HEK293 (cell line): Measurements from ENCODE around the gene ITGB3.

ENCODE experiments used
- CTCF ChIA-PET: fragments of 350-600 bp; formaldehyde crosslinking; extraction: SDS; loops from one replicate; lab custom pipeline; 2021; ENCODE audit warnings: antibody characterized with exemption; lab: Yijun Ruan, JAX
- POLR2A ChIA-PET: fragments of 300-600 bp; formaldehyde crosslinking; extraction: SDS; loops from one replicate; lab custom pipeline; 2020; ENCODE audit warnings: antibody characterized with exemption, inconsistent platforms; lab: Yijun Ruan, JAX
- H3K27ac ChIP-seq: fragments of 200-500 bp; sonication (Bioruptor generic); 2 replicates; pipeline ENCODE4 v1.5.1; 2014; ENCODE audit warnings: low read depth, low read length, control low read depth, inconsistent platforms; ENCODE audit errors: extremely low read depth
- H3K36me3 ChIP-seq, 2 experiments: fragments of 200-500 bp in 1 of 2; sonication (Bioruptor generic) in 1 of 2; 1 replicate in 1 of 2; 2 replicates in 1 of 2; pipeline ENCODE4 v1.5.1; 2014 to 2017; ENCODE audit warnings: inconsistent platforms in 2 of 2, low read length in 2 of 2; ENCODE audit not compliant: control insufficient read depth in 2 of 2, insufficient read depth in 1 of 2
- H3K4me1 ChIP-seq: fragments of 200-500 bp; sonication (Bioruptor generic); 2 replicates; pipeline ENCODE4 v1.5.1; 2014; ENCODE audit warnings: mild to moderate bottlenecking, low read length, inconsistent platforms; ENCODE audit not compliant: control insufficient read depth, insufficient read depth
- H3K4me3 ChIP-seq: 2 replicates; pipeline ENCODE4 v1.5.1; 2011; ENCODE audit warnings: low read depth, mild to moderate bottlenecking, control low read depth, low read length, moderate library complexity
- H3K9me3 ChIP-seq: fragments of 200-500 bp; sonication (Bioruptor generic); 2 replicates; pipeline ENCODE4 v1.5.1; 2014; ENCODE audit warnings: low read depth, low read length, inconsistent platforms; ENCODE audit not compliant: control insufficient read depth, insufficient read depth
- FEZF1 ChIP-seq: fragments of 450-650 bp; formaldehyde crosslinking; IDR thresholded peaks from 2 replicates; pipeline ENCODE4 v1.5.1; 2016; ENCODE audit warnings: missing biosample characterization, missing genetic modification characterization
- HOXD13 ChIP-seq: sonication (generic); formaldehyde crosslinking; IDR thresholded peaks from 2 replicates; pipeline ENCODE4 v1.8.0; 2022; ENCODE audit warnings: missing genetic modification reagents, borderline replicate concordance
- KLF8 ChIP-seq: fragments of 450-650 bp; formaldehyde crosslinking; IDR thresholded peaks from 2 replicates; pipeline ENCODE4 v1.5.1; 2016; ENCODE audit warnings: missing biosample characterization, missing genetic modification characterization
- MYNN ChIP-seq: fragments of 450-650 bp; formaldehyde crosslinking; IDR thresholded peaks from 2 replicates; pipeline ENCODE4 v1.5.1; 2016; ENCODE audit warnings: missing biosample characterization, missing genetic modification characterization, borderline replicate concordance
- SETDB1 ChIP-seq: IDR thresholded peaks from one replicate; pipeline ENCODE4 v1.6.1; 2017; ENCODE audit warnings: mild to moderate bottlenecking, low read length, moderate library complexity, mixed read lengths; ENCODE audit not compliant: insufficient read length
- ZBTB7A ChIP-seq: fragments of 450-650 bp; formaldehyde crosslinking; IDR thresholded peaks from 2 replicates; pipeline ENCODE4 v1.5.1; 2016; ENCODE audit warnings: low read depth, missing biosample characterization, missing genetic modification characterization
- ZNF157 ChIP-seq: fragments of 450-650 bp; formaldehyde crosslinking; IDR thresholded peaks from 2 replicates; pipeline ENCODE4 v1.5.1; 2016; ENCODE audit warnings: missing biosample characterization, missing genetic modification characterization
- ZNF214 ChIP-seq: fragments of 450-650 bp; formaldehyde crosslinking; IDR thresholded peaks from 2 replicates; pipeline ENCODE4 v1.5.1; 2017; ENCODE audit warnings: missing biosample characterization, mild to moderate bottlenecking, missing genetic modification characterization, borderline replicate concordance
- ZNF292 ChIP-seq: fragments of 450-650 bp; formaldehyde crosslinking; IDR thresholded peaks from 2 replicates; pipeline ENCODE4 v1.5.1; 2016; ENCODE audit warnings: low read depth, missing biosample characterization, missing genetic modification characterization, borderline replicate concordance
- ZNF324 ChIP-seq: fragments of 450-650 bp; formaldehyde crosslinking; IDR thresholded peaks from 2 replicates; pipeline ENCODE4 v1.5.1; 2016; ENCODE audit warnings: missing biosample characterization, missing genetic modification characterization
- ZNF561 ChIP-seq: fragments of 450-650 bp; IDR thresholded peaks from 2 replicates; pipeline ENCODE4 v1.5.1; 2018; ENCODE audit warnings: missing biosample characterization, missing genetic modification characterization, borderline replicate concordance
- ZNF658 ChIP-seq: fragments of 450-650 bp; formaldehyde crosslinking; IDR thresholded peaks from 2 replicates; pipeline ENCODE4; 2016; ENCODE audit warnings: missing biosample characterization, missing genetic modification characterization
- ZNF660 ChIP-seq: fragments of 450-650 bp; IDR thresholded peaks from 2 replicates; pipeline ENCODE4 v1.5.1; 2018; ENCODE audit warnings: missing biosample characterization, mild to moderate bottlenecking, missing genetic modification characterization
- ZNF707 ChIP-seq: fragments of 450-650 bp; formaldehyde crosslinking; IDR thresholded peaks from 2 replicates; pipeline ENCODE4 v1.5.1; 2016; ENCODE audit warnings: missing biosample characterization, missing genetic modification characterization
- TF ChIP-seq, protein P1 (sequence below): fragments of 450-650 bp; formaldehyde crosslinking; IDR thresholded peaks from 2 replicates; pipeline ENCODE4 v1.5.1; 2016; ENCODE audit warnings: missing biosample characterization, missing genetic modification characterization
- TF ChIP-seq, protein P2 (sequence below): fragments of 450-650 bp; formaldehyde crosslinking; IDR thresholded peaks from 2 replicates; pipeline ENCODE4 v1.5.1; 2016; ENCODE audit warnings: missing biosample characterization, missing genetic modification characterization
- TF ChIP-seq, protein P3 (sequence below): fragments of 450-650 bp; formaldehyde crosslinking; IDR thresholded peaks from 2 replicates; pipeline ENCODE4 v1.5.1; 2017; ENCODE audit warnings: missing biosample characterization, missing genetic modification characterization
- TF ChIP-seq, protein P4 (sequence below): fragments of 450-650 bp; formaldehyde crosslinking; IDR thresholded peaks from 2 replicates; pipeline ENCODE4 v1.5.1; 2016; ENCODE audit warnings: missing biosample characterization, missing genetic modification characterization
- TF ChIP-seq, protein P5 (sequence below): fragments of 450-650 bp; formaldehyde crosslinking; IDR thresholded peaks from 2 replicates; pipeline ENCODE4 v1.5.1; 2016; ENCODE audit warnings: missing biosample characterization, missing genetic modification characterization
- TF ChIP-seq, protein P6 (sequence below): fragments of 450-650 bp; formaldehyde crosslinking; IDR thresholded peaks from 2 replicates; pipeline ENCODE4 v1.5.1; 2016; ENCODE audit warnings: missing biosample characterization, missing genetic modification characterization

Gene ITGB3

DNA sequence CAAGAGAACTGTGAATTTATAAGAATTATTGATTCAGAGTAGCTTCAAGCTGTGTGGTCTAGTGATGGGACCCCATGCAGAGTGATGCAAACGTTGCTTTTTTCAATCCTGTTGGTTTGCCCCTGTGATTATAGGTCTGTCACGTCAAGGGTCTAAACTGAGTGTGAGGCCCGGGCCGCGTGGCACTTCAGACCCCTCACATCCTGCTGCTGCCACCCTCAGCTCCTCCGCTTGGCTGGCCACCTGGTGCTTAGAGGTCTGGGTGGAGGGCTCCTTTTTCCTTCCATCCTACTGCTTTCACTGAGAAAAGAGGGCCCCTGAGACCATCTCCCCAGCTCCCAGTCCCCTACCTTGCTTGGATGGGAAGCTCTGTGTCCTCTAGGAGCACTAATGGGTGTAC is 32.5 kb upstream of the ITGB3 start:
- Histone ChIP-seq H3K9me3 (no peaks in the 10 kb centered on the region), H3K4me1 (peaks cover 2% of the 10 kb centered on the region; the same call in 1 of the 2 replicates), H3K27ac (no peak overlapping the region), H3K36me3 (no peaks in the 10 kb centered on the region), H3K4me3 (no peak overlapping the region)
- TF ChIP-seq ZNF324 (no peak), ZNF707 (tag by site-specific recombination) (no peak), ZNF157 (tag by site-specific recombination) (no peak), ZBTB7A (tag by site-specific recombination) (no peak)
- TF ChIP-seq, protein P1, sequence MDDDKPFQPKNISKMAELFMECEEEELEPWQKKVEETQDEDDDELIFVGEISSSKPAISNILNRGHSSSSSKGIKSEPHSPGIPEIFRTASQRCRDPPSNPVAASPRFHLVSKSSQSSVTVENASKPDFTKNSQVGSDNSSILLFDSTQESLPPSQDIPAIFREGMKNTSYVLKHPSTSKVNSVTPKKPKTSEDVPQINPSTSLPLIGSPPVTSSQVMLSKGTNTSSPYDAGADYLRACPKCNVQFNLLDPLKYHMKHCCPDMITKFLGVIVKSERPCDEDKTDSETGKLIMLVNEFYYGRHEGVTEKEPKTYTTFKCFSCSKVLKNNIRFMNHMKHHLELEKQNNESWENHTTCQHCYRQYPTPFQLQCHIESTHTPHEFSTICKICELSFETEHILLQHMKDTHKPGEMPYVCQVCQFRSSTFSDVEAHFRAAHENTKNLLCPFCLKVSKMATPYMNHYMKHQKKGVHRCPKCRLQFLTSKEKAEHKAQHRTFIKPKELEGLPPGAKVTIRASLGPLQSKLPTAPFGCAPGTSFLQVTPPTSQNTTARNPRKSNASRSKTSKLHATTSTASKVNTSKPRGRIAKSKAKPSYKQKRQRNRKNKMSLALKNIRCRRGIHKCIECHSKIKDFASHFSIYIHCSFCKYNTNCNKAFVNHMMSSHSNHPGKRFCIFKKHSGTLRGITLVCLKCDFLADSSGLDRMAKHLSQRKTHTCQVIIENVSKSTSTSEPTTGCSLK (tag by site-specific recombination) = no peak
- TF ChIP-seq, protein P2, sequence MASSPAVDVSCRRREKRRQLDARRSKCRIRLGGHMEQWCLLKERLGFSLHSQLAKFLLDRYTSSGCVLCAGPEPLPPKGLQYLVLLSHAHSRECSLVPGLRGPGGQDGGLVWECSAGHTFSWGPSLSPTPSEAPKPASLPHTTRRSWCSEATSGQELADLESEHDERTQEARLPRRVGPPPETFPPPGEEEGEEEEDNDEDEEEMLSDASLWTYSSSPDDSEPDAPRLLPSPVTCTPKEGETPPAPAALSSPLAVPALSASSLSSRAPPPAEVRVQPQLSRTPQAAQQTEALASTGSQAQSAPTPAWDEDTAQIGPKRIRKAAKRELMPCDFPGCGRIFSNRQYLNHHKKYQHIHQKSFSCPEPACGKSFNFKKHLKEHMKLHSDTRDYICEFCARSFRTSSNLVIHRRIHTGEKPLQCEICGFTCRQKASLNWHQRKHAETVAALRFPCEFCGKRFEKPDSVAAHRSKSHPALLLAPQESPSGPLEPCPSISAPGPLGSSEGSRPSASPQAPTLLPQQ (tag by site-specific recombination) = no peak
- ChIA-PET CTCF (interaction anchor here (1.1 kb wide), 1 partner anchor 95 kb away, joined by 4 read pairs; no protein-coding TSS in a partner anchor), POLR2A (interaction anchor here (0.5 kb wide), 1 partner anchor 247 kb away, joined by 3 read pairs; no protein-coding TSS in a partner anchor)

DNA sequence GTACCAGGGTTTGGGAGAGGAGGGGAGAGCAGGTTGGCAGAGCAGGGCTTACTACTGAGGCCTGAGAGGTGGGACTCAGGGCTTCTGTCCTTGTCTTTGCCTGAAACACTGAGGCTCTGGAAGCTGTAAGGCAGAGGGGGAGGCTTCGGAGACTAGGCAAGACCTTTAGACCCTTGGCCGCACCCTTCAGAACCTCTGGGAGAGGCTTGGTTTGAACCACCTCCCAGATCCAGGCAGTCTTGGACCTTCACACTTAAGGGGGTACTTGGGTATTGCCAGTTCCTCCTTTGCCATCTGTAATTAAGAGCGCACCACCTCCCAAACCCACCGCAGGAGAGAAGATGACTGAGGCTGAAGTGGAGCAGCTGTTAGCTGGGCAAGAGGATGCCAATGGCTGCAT is 31.6 kb upstream of the ITGB3 start:
- Histone ChIP-seq H3K4me3 (no peak overlapping the region), H3K9me3 (no peaks in the 10 kb centered on the region), H3K4me1 (peaks cover 2% of the 10 kb centered on the region; the same call in 1 of the 2 replicates), H3K36me3 (no peaks in the 10 kb centered on the region), H3K27ac (no peak overlapping the region)
- ChIA-PET CTCF (no interaction called here), POLR2A (no interaction called here)
- TF ChIP-seq ZNF292 (tag by site-specific recombination) = no peak
- no peak for TF ChIP-seq FEZF1 (tag by site-specific recombination)
- TF ChIP-seq ZNF214 (tag by site-specific recombination) = no peak
- TF ChIP-seq SETDB1 = no peak

DNA sequence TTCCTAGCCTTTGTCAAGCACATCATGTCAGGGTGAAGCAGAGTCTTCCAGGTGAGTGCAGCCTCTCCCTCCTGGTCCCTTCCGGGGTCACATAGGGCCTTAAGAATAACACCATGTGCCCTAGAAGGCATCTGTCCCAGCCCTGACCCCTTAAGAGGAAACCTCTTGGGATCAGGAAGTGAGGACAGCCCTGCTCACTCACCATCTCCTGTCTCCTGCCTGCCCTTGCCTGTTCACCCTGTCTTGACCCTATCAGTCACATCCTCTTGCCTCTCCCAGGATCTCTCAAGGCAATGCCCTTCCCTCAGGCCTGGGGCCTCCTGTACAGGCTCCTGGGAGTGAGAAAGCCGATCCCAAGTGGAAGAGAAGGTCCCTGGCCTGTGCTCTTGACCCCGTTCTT is 30.6 kb upstream of the ITGB3 start:
- Histone ChIP-seq H3K4me3 (no peak overlapping the region), H3K9me3 (no peaks in the 10 kb centered on the region), H3K4me1 (peaks cover 2% of the 10 kb centered on the region; the same call in 1 of the 2 replicates), H3K36me3 (no peaks in the 10 kb centered on the region), H3K27ac (no peak overlapping the region)
- ChIA-PET POLR2A (no interaction called here), CTCF (interaction anchor here (1.7 kb wide), 1 partner anchor 93 kb away, joined by 6 read pairs; no protein-coding TSS in a partner anchor)
- TF ChIP-seq HOXD13 (CRISPR knock-in tag) (no peak), MYNN (tag by site-specific recombination) (no peak), KLF8 (no peak), ZNF658 (tag by site-specific recombination) (no peak), ZNF660 (no peak), ZNF561 (tag by site-specific recombination) (no peak)
- TF ChIP-seq, protein P3, sequence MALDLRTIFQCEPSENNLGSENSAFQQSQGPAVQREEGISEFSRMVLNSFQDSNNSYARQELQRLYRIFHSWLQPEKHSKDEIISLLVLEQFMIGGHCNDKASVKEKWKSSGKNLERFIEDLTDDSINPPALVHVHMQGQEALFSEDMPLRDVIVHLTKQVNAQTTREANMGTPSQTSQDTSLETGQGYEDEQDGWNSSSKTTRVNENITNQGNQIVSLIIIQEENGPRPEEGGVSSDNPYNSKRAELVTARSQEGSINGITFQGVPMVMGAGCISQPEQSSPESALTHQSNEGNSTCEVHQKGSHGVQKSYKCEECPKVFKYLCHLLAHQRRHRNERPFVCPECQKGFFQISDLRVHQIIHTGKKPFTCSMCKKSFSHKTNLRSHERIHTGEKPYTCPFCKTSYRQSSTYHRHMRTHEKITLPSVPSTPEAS (tag by site-specific recombination) = no peak
- TF ChIP-seq, protein P4, sequence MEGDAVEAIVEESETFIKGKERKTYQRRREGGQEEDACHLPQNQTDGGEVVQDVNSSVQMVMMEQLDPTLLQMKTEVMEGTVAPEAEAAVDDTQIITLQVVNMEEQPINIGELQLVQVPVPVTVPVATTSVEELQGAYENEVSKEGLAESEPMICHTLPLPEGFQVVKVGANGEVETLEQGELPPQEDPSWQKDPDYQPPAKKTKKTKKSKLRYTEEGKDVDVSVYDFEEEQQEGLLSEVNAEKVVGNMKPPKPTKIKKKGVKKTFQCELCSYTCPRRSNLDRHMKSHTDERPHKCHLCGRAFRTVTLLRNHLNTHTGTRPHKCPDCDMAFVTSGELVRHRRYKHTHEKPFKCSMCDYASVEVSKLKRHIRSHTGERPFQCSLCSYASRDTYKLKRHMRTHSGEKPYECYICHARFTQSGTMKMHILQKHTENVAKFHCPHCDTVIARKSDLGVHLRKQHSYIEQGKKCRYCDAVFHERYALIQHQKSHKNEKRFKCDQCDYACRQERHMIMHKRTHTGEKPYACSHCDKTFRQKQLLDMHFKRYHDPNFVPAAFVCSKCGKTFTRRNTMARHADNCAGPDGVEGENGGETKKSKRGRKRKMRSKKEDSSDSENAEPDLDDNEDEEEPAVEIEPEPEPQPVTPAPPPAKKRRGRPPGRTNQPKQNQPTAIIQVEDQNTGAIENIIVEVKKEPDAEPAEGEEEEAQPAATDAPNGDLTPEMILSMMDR (tag by site-specific recombination) = no peak
- TF ChIP-seq, protein P5, sequence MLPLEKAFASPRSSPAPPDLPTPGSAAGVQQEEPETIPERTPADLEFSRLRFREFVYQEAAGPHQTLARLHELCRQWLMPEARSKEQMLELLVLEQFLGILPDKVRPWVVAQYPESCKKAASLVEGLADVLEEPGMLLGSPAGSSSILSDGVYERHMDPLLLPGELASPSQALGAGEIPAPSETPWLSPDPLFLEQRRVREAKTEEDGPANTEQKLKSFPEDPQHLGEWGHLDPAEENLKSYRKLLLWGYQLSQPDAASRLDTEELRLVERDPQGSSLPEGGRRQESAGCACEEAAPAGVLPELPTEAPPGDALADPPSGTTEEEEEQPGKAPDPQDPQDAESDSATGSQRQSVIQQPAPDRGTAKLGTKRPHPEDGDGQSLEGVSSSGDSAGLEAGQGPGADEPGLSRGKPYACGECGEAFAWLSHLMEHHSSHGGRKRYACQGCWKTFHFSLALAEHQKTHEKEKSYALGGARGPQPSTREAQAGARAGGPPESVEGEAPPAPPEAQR (tag by site-specific recombination) = no peak
- TF ChIP-seq, protein P6, sequence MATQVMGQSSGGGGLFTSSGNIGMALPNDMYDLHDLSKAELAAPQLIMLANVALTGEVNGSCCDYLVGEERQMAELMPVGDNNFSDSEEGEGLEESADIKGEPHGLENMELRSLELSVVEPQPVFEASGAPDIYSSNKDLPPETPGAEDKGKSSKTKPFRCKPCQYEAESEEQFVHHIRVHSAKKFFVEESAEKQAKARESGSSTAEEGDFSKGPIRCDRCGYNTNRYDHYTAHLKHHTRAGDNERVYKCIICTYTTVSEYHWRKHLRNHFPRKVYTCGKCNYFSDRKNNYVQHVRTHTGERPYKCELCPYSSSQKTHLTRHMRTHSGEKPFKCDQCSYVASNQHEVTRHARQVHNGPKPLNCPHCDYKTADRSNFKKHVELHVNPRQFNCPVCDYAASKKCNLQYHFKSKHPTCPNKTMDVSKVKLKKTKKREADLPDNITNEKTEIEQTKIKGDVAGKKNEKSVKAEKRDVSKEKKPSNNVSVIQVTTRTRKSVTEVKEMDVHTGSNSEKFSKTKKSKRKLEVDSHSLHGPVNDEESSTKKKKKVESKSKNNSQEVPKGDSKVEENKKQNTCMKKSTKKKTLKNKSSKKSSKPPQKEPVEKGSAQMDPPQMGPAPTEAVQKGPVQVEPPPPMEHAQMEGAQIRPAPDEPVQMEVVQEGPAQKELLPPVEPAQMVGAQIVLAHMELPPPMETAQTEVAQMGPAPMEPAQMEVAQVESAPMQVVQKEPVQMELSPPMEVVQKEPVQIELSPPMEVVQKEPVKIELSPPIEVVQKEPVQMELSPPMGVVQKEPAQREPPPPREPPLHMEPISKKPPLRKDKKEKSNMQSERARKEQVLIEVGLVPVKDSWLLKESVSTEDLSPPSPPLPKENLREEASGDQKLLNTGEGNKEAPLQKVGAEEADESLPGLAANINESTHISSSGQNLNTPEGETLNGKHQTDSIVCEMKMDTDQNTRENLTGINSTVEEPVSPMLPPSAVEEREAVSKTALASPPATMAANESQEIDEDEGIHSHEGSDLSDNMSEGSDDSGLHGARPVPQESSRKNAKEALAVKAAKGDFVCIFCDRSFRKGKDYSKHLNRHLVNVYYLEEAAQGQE (tag by site-specific recombination) = no peak
